Superior temporal gyrus (tissue), 1 donor: Measurements from ENCODE around the gene NMUR2.

Source experiments
- DNase-seq: peaks from one replicate; pipeline ENCODE4 v3.0.0-alpha.2; 2016; ENCODE audit errors: extremely low spot score

Gene NMUR2

DNA sequence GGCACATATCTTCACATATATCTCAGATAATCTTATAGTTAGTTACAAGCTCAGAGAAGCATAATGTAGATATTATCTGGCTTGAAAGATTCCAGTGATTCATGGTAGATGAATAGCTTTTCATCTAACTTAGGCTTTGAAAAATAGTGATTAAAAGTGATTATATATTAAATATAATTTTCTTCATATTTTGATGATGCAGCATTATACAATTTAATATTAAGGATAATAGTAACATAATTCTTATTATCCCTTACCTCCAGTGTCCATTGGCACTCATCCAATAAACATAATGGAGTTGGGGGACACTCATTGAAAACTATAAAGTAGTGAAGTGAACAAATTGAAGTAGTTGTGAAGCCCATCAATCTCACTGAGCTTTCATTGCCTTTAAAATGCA lies 35.8 kb downstream of the NMUR2 start:
- no peak for DNase-seq

DNA sequence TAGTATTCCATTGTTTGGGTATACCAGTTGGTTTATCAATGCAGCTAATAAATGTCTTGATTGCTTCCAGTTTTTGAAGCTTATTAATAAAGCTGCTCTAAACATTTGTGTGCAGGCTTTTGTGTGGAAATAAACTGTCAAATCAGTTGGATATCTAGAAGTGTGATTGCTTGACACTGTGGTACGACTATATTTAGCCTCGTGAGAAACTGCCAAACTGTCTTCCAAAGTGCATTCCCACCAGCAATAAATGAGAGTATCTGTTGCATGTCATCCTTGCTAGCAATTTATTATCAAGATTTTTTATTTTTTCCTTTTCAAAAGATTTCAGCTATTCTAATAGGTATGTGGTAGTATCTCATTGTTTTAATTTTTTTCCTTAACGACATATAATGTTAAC lies 37.5 kb downstream of the NMUR2 start:
- no peak for DNase-seq

DNA sequence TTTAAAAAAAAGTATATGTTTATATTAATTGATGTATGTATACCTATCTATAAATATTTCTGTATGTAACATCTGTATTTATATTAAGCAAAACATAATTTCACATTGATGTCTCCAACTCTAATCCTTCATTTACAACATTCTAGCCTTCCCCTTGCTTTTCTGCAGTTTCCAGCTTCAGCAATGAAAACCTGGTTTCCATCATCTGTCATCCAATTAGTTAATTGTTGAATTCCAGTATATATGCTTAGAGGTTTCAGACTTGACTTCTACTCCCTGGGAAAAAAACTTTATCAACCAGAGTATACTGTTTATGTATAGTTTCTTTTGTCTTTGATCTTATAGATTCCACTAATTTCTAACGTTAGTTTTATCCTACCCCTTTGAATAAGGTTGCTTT lies 38.4 kb downstream of the NMUR2 start:
- DNase-seq, result no peak

DNA sequence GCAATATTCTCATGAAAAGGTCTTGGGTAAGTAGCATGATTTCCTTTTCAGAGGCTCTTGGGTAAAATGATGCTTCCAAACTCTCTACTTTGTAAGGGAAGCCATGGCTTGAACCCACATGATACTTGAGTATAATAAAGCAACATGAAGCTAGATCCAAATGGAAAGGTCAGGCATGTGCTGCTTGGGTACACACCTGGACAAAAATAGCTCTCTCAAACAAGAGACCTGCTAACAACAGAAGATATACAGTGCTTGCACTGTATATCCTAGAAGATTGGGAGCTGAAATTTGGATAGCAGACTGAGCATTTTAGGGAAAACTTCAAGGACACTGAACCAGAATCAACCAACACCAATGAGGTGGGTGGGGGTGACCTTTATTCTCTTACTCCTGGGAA lies 40.2 kb downstream of the NMUR2 start:
- no peak for DNase-seq

DNA sequence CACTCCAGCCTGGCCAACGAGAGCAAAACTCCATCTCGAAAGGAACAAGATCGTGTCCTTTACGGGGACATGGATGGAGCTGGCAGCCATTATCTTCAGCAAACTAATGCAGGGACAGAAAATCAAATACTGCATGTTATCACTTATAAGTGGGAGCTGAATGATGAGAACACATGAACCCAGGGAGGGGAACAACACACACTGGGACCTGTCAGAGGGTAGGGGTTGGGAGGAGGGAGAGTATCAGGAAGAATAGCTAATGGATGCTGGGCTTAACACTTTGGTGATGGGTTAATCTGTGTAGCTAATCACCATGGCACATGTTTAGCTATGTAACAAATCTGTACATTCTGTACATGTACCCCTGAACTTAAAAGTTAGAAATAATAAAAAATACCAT lies 40.9 kb downstream of the NMUR2 start:
- no peak for DNase-seq

DNA sequence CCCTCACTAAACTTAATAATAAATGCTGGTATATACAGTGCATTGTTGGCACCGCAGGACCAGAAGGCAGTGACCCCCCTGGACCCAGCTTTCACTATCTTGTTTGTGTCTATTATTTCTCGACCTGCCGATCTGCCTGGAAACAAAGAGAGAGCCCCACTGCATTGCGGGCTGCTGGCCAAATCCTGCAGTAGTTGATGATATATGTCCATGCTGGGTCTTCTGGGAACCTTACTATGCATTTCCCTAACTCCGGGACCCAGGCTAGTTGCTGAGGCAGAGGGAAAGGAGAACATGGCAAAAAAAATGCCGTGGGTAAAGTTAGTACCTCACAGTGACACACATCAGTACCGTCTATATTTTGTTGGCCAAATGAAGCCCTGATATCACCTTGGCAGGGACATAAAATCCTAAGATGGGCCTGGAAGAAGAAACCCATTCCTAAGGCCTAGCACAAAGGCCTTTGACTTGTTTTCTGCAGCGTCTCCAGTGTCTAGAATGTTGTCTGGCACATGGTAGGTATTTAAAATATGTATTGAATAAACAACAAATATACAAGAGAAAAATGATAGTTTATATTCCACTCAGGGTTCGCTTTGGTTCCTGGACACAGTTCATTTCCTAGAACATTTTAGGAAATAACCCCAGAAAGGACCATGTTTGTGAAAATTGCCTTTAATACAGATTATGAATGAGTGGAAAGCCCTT lies 46.1 kb downstream of the NMUR2 start:
- no peak for DNase-seq

DNA sequence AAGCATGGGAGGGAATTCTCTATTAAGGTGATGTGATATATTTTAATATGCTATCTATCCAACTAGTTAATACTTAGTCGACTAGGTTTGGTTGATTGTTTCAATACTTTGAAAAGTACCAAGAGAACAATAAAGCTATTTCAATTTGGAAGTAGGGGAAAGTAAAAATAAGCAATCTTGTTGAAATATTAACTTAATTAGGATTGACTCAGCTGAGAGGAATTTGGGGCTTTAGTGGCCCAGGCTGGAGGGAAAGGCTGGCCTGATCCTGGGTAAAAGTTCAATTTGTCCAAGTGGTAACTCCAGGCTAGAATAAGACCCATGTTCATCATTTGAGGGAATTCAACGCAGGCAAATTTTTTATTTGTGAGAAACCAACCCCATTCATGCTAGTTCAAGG lies 48.6 kb downstream of the NMUR2 start:
- no peak for DNase-seq

DNA sequence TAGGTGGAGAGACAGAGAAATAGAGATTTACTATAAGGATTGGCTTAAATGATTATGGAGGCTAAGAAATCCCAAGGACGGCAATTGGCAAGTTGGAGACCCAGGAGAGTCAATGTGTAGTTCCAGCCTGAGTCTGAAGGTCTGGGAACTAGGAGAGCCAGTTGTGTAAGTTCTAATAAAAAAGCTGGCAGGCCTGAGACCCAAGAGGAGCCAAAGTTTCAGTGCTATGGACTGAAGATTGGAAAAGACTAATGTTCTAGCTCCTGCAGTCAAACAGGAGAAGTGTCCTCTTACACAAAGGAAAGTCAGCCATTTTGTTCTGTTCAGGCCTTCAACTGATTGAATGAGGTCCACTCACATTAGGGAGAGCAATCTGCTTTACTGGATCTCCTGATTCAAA lies 50.0 kb downstream of the NMUR2 start:
- DNase-seq, result no peak

DNA sequence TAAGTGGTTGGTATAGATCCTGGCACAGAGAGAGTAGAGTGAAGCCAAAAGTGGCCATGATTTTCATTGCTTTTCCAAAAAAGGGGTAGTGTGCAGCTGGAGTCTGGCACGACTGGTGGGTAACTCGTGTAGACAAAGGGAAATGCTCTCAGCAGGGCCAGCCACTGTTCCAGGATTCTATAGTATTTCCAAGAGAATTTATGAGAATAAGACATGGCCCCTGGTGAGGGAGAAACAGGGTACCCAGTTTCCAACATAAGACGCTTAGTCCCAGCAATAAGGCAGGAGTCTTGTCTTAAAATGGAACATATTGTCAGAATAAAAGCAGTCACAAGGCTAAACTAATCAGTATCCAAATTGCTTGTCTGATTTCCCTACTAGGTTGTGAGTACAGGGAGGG lies 52.1 kb downstream of the NMUR2 start:
- no peak for DNase-seq

DNA sequence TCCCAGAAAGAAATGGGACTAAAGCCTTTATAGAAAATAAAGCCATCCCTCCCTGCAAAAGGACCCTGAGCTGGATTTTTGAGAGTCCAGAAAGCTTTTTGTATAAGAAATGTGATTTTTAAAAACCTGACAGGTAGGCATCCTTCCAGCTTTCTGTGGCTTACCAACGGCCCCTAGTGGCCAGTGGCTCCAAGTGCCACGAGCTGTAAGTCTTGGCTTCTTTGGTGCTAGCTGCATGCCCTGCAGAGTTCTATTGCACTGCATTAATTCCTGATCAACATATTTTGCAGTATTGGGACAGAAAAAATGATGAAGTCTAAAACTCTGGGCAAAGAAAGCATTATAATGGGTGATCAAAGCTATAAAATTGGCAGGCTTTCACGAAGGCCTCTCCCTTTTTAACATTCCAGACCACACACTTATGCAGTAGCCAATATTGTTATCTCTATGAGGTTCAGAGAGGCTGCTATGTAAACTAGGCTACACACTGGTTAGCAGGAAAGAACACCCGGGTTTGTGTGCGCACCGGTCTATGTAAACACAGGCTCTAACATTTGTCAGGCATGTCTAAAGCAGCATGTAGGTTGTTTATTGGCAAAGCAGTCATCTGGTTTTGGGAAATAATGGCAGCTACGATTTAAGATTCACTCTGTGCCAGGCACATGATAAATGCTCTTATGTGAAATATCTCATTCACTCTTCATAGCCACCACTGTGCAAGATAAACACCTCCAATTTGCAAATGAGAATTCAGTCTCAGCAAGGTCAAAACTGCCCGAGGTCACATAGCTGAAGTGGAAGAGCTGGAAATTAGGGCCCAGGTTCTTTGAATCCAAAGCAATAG lies 55.2 kb downstream of the NMUR2 start:
- peak; percentile 82 for DNase-seq
